H1 (cell line): ENCODE data around the gene GCFC2.

Experiments
- BCL11A ChIP-seq, 2 experiments: IDR thresholded peaks; one replicate each; pipeline ENCODE4 v1.6.1; 2011; ENCODE audit warnings: low read depth in 2 of 2, low read length in 2 of 2, mild to moderate bottlenecking in 2 of 2
- CTBP2 ChIP-seq: IDR thresholded peaks from 2 replicates; pipeline ENCODE4 v1.7.0; 2011; ENCODE audit warnings: borderline replicate concordance, mild to moderate bottlenecking, moderate library complexity, mixed read lengths, low read length; ENCODE audit not compliant: insufficient read depth, insufficient read length
- JUN ChIP-seq: IDR thresholded peaks from 2 replicates; pipeline ENCODE4 v1.6.1; 2011; ENCODE audit warnings: low read depth, mild to moderate bottlenecking, improper control_type of control experiment, low read length
- KDM5A ChIP-seq: fragments of 200-600 bp; IDR thresholded peaks from 2 replicates; pipeline ENCODE4 v1.7.1; 2012; ENCODE audit warnings: mild to moderate bottlenecking, low read length, inconsistent platforms, mixed read lengths
- NRF1 ChIP-seq: IDR thresholded peaks from 2 replicates; pipeline ENCODE4 v1.6.1; 2011; ENCODE audit warnings: mild to moderate bottlenecking, low read depth, low read length, improper control_type of control experiment
- POLR2A ChIP-seq, 2 experiments: IDR thresholded peaks; 1 replicate in 1 of 2; 2 replicates in 1 of 2; pipeline ENCODE4 v1.6.1; 2011; ENCODE audit warnings: low read depth in 2 of 2, low read length in 2 of 2, mild to moderate bottlenecking in 2 of 2; ENCODE audit errors: control extremely low read depth in 1 of 2
- POLR2AphosphoS5 ChIP-seq: IDR thresholded peaks from 2 replicates; pipeline ENCODE4 v1.6.1; 2011; ENCODE audit warnings: low read depth, low read length
- RFX5 ChIP-seq: IDR thresholded peaks from 2 replicates; pipeline ENCODE4 v1.6.1; 2011; ENCODE audit warnings: low read depth, low read length, improper control_type of control experiment, borderline replicate concordance
- RNF2 ChIP-seq: fragments of 200-900, 300-1000 bp; sonication (generic); IDR thresholded peaks from 2 replicates; pipeline ENCODE4 v1.7.1; 2016; ENCODE audit warnings: borderline replicate concordance, low read depth, mild to moderate bottlenecking, antibody characterized with exemption, low read length; ENCODE audit not compliant: poor library complexity, severe bottlenecking; ENCODE audit errors: missing control alignments
- USF2 ChIP-seq: IDR thresholded peaks from 2 replicates; pipeline ENCODE4 v1.6.1; 2011; ENCODE audit warnings: low read length, improper control_type of control experiment
- TF ChIP-seq, protein P1 (sequence below), 3 experiments: IDR thresholded peaks; 1 replicate in 2 of 3; 2 replicates in 1 of 3; pipeline versions ENCODE4 v1.5.1 to v1.6.1; 2011; ENCODE audit warnings: low read length in 3 of 3, mild to moderate bottlenecking in 3 of 3, inconsistent platforms in 2 of 3, low read depth in 1 of 3, moderate library complexity in 1 of 3; ENCODE audit not compliant: insufficient read depth in 1 of 3; ENCODE audit errors: control extremely low read depth in 1 of 3

GRCh38 chr2:75645643-75646042 lies 65.1 kb downstream of the GCFC2 start:
- TF ChIP-seq RFX5 (no peak), JUN (no peak), CTBP2 (no peak), KDM5A (no peak), POLR2AphosphoS5 (no peak), RNF2 (no peak), POLR2A (IDR thresholded peaks at IDR 0.05; ENCODE audit: control extremely low read depth in 1 of 2, low read depth in 2 of 2, low read length in 2 of 2) (no peak), NRF1 (no peak), BCL11A (IDR thresholded peaks at IDR 0.05; ENCODE audit: low read depth in 2 of 2, low read length in 2 of 2) (no peak), USF2 (no peak)
- TF ChIP-seq, protein P1, sequence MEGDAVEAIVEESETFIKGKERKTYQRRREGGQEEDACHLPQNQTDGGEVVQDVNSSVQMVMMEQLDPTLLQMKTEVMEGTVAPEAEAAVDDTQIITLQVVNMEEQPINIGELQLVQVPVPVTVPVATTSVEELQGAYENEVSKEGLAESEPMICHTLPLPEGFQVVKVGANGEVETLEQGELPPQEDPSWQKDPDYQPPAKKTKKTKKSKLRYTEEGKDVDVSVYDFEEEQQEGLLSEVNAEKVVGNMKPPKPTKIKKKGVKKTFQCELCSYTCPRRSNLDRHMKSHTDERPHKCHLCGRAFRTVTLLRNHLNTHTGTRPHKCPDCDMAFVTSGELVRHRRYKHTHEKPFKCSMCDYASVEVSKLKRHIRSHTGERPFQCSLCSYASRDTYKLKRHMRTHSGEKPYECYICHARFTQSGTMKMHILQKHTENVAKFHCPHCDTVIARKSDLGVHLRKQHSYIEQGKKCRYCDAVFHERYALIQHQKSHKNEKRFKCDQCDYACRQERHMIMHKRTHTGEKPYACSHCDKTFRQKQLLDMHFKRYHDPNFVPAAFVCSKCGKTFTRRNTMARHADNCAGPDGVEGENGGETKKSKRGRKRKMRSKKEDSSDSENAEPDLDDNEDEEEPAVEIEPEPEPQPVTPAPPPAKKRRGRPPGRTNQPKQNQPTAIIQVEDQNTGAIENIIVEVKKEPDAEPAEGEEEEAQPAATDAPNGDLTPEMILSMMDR (IDR thresholded peaks at IDR 0.05; ENCODE audit: control extremely low read depth in 1 of 3, insufficient read depth in 1 of 3, low read depth in 1 of 3, low read length in 3 of 3), result no peak
